ENCODE results near the gene SOCS2.

- TF ChIP-seq, protein P1, sequence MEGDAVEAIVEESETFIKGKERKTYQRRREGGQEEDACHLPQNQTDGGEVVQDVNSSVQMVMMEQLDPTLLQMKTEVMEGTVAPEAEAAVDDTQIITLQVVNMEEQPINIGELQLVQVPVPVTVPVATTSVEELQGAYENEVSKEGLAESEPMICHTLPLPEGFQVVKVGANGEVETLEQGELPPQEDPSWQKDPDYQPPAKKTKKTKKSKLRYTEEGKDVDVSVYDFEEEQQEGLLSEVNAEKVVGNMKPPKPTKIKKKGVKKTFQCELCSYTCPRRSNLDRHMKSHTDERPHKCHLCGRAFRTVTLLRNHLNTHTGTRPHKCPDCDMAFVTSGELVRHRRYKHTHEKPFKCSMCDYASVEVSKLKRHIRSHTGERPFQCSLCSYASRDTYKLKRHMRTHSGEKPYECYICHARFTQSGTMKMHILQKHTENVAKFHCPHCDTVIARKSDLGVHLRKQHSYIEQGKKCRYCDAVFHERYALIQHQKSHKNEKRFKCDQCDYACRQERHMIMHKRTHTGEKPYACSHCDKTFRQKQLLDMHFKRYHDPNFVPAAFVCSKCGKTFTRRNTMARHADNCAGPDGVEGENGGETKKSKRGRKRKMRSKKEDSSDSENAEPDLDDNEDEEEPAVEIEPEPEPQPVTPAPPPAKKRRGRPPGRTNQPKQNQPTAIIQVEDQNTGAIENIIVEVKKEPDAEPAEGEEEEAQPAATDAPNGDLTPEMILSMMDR (IDR thresholded peaks at IDR 0.05): no peak
- no peak for TF ChIP-seq POLR2AphosphoS5 (IDR thresholded peaks at IDR 0.05)
These were observed 22.9 kb downstream of the SOCS2 start for GRCh38 chr12:93595351-93595750.
